Fibroblast of lung (primary cell): Measurements from ENCODE around the gene COL10A1. TPM values are rescaled to one million over a fixed set of nuclear protein-coding genes. Genes with fewer than 3 reads are reported as not detected.

Experiments
- DNase-seq, 2 donors: peaks; one replicate each; pipeline versions ENCODE4 v3.0.0 to v3.0.0-alpha.2; 2010; ENCODE audit warnings: low read depth in 2 of 2
- H2AFZ ChIP-seq: 2 replicates; pipeline ENCODE4 v1.5.1; 2012; ENCODE audit warnings: low read length, control low read depth, inconsistent platforms
- H3K27ac ChIP-seq: 2 replicates; pipeline ENCODE4 v1.5.1; 2011; ENCODE audit warnings: low read length, control low read depth; ENCODE audit not compliant: insufficient read depth
- H3K27me3 ChIP-seq: 2 replicates; pipeline ENCODE4 v1.5.1; 2011; ENCODE audit warnings: mild to moderate bottlenecking, low read length; ENCODE audit not compliant: control insufficient read depth, insufficient read depth
- H3K36me3 ChIP-seq: 2 replicates; pipeline ENCODE4 v1.5.1; 2011; ENCODE audit warnings: low read length; ENCODE audit not compliant: control insufficient read depth, insufficient read depth
- H3K4me1 ChIP-seq: 2 replicates; pipeline ENCODE4 v1.5.1; 2011; ENCODE audit warnings: low read length; ENCODE audit not compliant: control insufficient read depth, insufficient read depth; ENCODE audit errors: extremely low read depth
- H3K4me2 ChIP-seq: 2 replicates; pipeline ENCODE4 v1.5.1; 2011; ENCODE audit warnings: low read length, control low read depth; ENCODE audit not compliant: insufficient read depth; ENCODE audit errors: extremely low read depth
- H3K4me3 ChIP-seq, 4 experiments: fragments of 200-600 bp in 1 of 4; sonication (generic) in 1 of 4; replicated peaks in 1 of 4; 2 replicates each; pipeline ENCODE4 v1.5.1; 2011 to 2016; ENCODE audit warnings: low read length in 4 of 4, low read depth in 3 of 4, mild to moderate bottlenecking in 3 of 4, control low read depth in 2 of 4, inconsistent platforms in 1 of 4, mixed read lengths in 1 of 4; ENCODE audit not compliant: insufficient read depth in 1 of 4; ENCODE audit errors: control extremely low read depth in 1 of 4
- H3K79me2 ChIP-seq: 2 replicates; pipeline ENCODE4 v1.5.1; 2012; ENCODE audit warnings: mild to moderate bottlenecking, low read length, inconsistent platforms; ENCODE audit not compliant: control insufficient read depth, insufficient read depth
- H3K9ac ChIP-seq: 2 replicates; pipeline ENCODE4 v1.5.1; 2011; ENCODE audit warnings: mild to moderate bottlenecking, low read length, control low read depth; ENCODE audit not compliant: insufficient read depth
- H3K9me3 ChIP-seq: 2 replicates; pipeline ENCODE4 v1.5.1; 2012; ENCODE audit warnings: low read depth, low read length; ENCODE audit not compliant: control insufficient read depth, insufficient read depth
- H4K20me1 ChIP-seq: 2 replicates; pipeline ENCODE4 v1.5.1; 2011; ENCODE audit warnings: low read length; ENCODE audit not compliant: control insufficient read depth, insufficient read depth; ENCODE audit errors: extremely low read depth
- CTCF ChIP-seq, 2 donors: IDR thresholded peaks in 1 of 2; conservative IDR thresholded peaks in 1 of 2; 1 replicate in 1 of 2; 2 replicates in 1 of 2; pipeline ENCODE4 v1.5.1; 2011 to 2012; ENCODE audit warnings: low read length in 2 of 2, control low read depth in 1 of 2, inconsistent platforms in 1 of 2, low read depth in 1 of 2, mild to moderate bottlenecking in 1 of 2
- EZH2 ChIP-seq: IDR thresholded peaks from 2 replicates; pipeline ENCODE4 v1.5.1; 2012; ENCODE audit warnings: low read length, control low read depth, mild to moderate bottlenecking; ENCODE audit errors: missing control alignments
- polyA plus RNA-seq, 2 donors: library from polyadenylated mRNA; depleted of rRNA in 1 of 2; stranded (reverse) in 1 of 2; unstranded in 1 of 2; fragments of >200 nt; gene quantifications; 2 replicates each; pipeline ENCODE4 v1.2.1, GENCODE V29; 2011 to 2012; ENCODE audit warnings: missing spikeins in 1 of 2
- total RNA-seq: library from RNA; depleted of rRNA; stranded (reverse); fragments of >200 nt; gene quantifications from 2 replicates; pipeline ENCODE4 v1.2.1, GENCODE V29; 2014

The COL10A1 gene
- total and polyA plus RNA-seq, 2 donors (not counting 1 experiment from before 2014, with no cell fraction given) = 17.3 to 40.1 TPM

DNA sequence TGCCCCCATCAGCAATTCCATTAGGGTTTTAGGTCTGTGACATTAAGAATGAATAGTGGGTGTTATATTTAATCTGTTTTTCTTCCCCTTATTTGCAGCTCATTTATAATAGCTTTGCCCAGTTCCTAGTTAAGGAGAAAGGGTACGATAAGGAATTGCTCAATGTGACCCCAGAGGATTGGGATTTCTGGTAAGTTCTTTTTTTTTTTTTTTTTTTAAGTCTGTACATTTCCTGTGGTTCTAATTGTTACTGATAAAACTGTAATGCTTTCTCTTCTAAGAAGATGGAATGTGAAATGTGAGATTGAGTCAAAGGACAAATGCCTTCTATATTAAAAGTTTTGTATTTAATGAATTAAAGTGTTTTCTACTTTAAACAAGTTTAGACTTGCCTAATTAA is 19.8 kb downstream of the COL10A1 start:
- no peaks in the 10 kb centered on the region for H4K20me1 ChIP-seq
- no peak overlapping the region for H3K4me2 ChIP-seq
- H2AFZ ChIP-seq = no peak overlapping the region
- no peaks in the 10 kb centered on the region for H3K79me2 ChIP-seq
- no peak overlapping the region for H3K4me3 ChIP-seq
- TF ChIP-seq EZH2 = no peak
- no peak for TF ChIP-seq CTCF (conservative IDR thresholded peaks at IDR 0.05 in 1 of 2, IDR thresholded peaks at IDR 0.05 in 1 of 2; ENCODE audit: low read depth in 1 of 2, low read length in 2 of 2)
- H3K9ac ChIP-seq = no peak overlapping the region
- no peaks in the 10 kb centered on the region for H3K27me3 ChIP-seq
- no peaks in the 10 kb centered on the region for H3K9me3 ChIP-seq
- peaks cover 2% of the 10 kb centered on the region for H3K4me1 ChIP-seq
- H3K36me3 ChIP-seq = no peaks in the 10 kb centered on the region
- no peak overlapping the region for H3K27ac ChIP-seq
- peak; percentile 34 to 69 for DNase-seq

DNA sequence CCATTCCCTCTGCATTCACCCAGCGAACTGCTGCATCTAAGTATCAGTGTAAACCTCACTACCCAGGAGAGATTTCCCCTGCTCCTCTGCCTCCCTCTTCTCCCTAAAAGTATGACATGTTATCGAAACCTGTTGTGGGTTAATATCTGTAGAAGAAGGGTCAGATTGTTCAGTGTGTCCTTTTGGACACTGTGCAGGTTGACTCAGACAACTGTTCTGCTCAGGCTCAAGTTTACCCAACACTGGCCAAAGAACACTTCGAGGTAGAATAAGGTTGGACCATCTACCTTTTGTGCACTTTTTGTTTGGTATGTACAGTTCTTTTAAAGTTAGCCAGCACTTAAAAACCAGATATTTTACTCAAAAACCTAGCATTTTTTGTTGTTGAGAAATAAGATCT is 20.7 kb downstream of the COL10A1 start:
- no peak overlapping the region for H2AFZ ChIP-seq
- no peak overlapping the region for H3K4me3 ChIP-seq
- no peaks in the 10 kb centered on the region for H3K9me3 ChIP-seq
- no peak overlapping the region for H3K4me2 ChIP-seq
- TF ChIP-seq CTCF (conservative IDR thresholded peaks at IDR 0.05 in 1 of 2, IDR thresholded peaks at IDR 0.05 in 1 of 2; ENCODE audit: low read depth in 1 of 2, low read length in 2 of 2) = no peak
- no peak for TF ChIP-seq EZH2
- H3K79me2 ChIP-seq = no peaks in the 10 kb centered on the region
- peaks cover 2% of the 10 kb centered on the region for H3K4me1 ChIP-seq
- DNase-seq = no peak
- H3K36me3 ChIP-seq = no peaks in the 10 kb centered on the region
- no peak overlapping the region for H3K9ac ChIP-seq
- H3K27ac ChIP-seq = no peak overlapping the region
- no peaks in the 10 kb centered on the region for H4K20me1 ChIP-seq
- no peaks in the 10 kb centered on the region for H3K27me3 ChIP-seq

- no peak overlapping the region for H3K9ac ChIP-seq
- no peaks in the 10 kb centered on the region for H3K36me3 ChIP-seq
- TF ChIP-seq CTCF (conservative IDR thresholded peaks at IDR 0.05 in 1 of 2, IDR thresholded peaks at IDR 0.05 in 1 of 2; ENCODE audit: low read depth in 1 of 2, low read length in 2 of 2) (no peak), EZH2 (no peak)
- no peak overlapping the region for H2AFZ ChIP-seq
- H4K20me1 ChIP-seq = no peaks in the 10 kb centered on the region
- no peaks in the 10 kb centered on the region for H3K79me2 ChIP-seq
- no peak overlapping the region for H3K4me3 ChIP-seq
- no peaks in the 10 kb centered on the region for H3K9me3 ChIP-seq
- H3K27me3 ChIP-seq = no peaks in the 10 kb centered on the region
- H3K4me1 ChIP-seq = peaks cover 2% of the 10 kb centered on the region
- no peak overlapping the region for H3K27ac ChIP-seq
- DNase-seq = no peak
- H3K4me2 ChIP-seq = no peak overlapping the region
Measured at GRCh38 chr6:116104636-116105035, 21.3 kb downstream of the COL10A1 start.
